ENCODE measurements around the gene RFX3.

RFX3 gene

DNA sequence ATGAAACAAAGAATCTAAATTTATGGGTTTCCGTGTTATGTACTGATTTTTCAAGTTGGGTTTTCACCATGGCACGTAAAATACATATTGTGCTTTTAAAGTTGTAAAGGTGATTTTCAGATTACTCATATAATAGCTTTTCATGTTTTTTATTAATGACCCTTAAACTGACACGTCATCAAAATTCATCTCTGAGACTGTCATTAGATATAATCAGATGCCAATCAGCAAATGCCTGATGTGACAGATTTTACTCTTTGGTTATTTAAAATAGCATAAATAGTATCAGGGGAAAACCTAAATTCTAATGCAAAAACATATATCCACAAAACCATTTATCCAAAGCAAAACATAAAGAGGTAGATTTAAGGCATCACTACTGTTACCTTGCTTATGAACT, 11.0 kb downstream of the RFX3 start:
- no peak overlapping the region for H3K4me3 ChIP-seq (ENCODE audit: low read depth, low read length)
- DNase-seq (ENCODE audit: low read depth), result no peak
- TF ChIP-seq, protein P1, sequence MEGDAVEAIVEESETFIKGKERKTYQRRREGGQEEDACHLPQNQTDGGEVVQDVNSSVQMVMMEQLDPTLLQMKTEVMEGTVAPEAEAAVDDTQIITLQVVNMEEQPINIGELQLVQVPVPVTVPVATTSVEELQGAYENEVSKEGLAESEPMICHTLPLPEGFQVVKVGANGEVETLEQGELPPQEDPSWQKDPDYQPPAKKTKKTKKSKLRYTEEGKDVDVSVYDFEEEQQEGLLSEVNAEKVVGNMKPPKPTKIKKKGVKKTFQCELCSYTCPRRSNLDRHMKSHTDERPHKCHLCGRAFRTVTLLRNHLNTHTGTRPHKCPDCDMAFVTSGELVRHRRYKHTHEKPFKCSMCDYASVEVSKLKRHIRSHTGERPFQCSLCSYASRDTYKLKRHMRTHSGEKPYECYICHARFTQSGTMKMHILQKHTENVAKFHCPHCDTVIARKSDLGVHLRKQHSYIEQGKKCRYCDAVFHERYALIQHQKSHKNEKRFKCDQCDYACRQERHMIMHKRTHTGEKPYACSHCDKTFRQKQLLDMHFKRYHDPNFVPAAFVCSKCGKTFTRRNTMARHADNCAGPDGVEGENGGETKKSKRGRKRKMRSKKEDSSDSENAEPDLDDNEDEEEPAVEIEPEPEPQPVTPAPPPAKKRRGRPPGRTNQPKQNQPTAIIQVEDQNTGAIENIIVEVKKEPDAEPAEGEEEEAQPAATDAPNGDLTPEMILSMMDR (conservative IDR thresholded peaks at IDR 0.05; ENCODE audit: low read depth, low read length), result no peak

GRCh38 chr9:3513265-3513818, 12.5 kb downstream of the RFX3 start:
- TF ChIP-seq, protein P1 (conservative IDR thresholded peaks at IDR 0.05; ENCODE audit: low read depth, low read length), result no peak
- no peak for DNase-seq (ENCODE audit: low read depth)
- no peak overlapping the region for H3K4me3 ChIP-seq (ENCODE audit: low read depth, low read length)

- H3K4me3 ChIP-seq (ENCODE audit: low read depth, low read length), result no peak overlapping the region
- TF ChIP-seq, protein P1 (conservative IDR thresholded peaks at IDR 0.05; ENCODE audit: low read depth, low read length), result no peak
- DNase-seq (ENCODE audit: low read depth), result no peak
Observed at GRCh38 chr9:3511551-3511950, 14.2 kb downstream of the RFX3 start.

DNA sequence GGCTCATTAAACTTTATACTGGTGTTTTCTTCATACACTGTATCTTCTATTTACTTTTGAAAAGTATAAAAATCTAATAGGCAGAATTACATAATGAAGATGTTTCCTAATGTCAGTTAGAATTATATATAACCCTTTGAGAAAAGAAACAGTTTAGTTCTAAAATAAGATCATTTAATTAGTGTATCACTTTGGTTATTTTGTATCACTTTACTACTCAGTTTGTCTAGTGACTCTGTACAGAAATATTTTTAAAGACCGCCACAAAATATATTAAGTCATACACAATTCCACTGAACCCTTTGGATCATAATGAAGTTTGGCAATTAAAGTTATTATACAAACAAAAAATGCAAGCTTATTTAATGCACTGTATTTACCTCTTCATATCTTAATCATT, 15.0 kb downstream of the RFX3 start:
- TF ChIP-seq, protein P1 (conservative IDR thresholded peaks at IDR 0.05; ENCODE audit: low read depth, low read length), result no peak
- H3K4me3 ChIP-seq (ENCODE audit: low read depth, low read length), result no peak overlapping the region
- DNase-seq (ENCODE audit: low read depth), result no peak

GRCh38 chr9:3509926-3510325, 15.9 kb downstream of the RFX3 start:
- DNase-seq (ENCODE audit: low read depth), result no peak
- no peak overlapping the region for H3K4me3 ChIP-seq (ENCODE audit: low read depth, low read length)
- TF ChIP-seq, protein P1 (conservative IDR thresholded peaks at IDR 0.05; ENCODE audit: low read depth, low read length), result no peak

- no peak for DNase-seq (ENCODE audit: low read depth)
- H3K4me3 ChIP-seq (ENCODE audit: low read depth, low read length), result no peak overlapping the region
- TF ChIP-seq, protein P1 (conservative IDR thresholded peaks at IDR 0.05; ENCODE audit: low read depth, low read length), result no peak
Observed at GRCh38 chr9:3508521-3509291, 17.1 kb downstream of the RFX3 start.

DNA sequence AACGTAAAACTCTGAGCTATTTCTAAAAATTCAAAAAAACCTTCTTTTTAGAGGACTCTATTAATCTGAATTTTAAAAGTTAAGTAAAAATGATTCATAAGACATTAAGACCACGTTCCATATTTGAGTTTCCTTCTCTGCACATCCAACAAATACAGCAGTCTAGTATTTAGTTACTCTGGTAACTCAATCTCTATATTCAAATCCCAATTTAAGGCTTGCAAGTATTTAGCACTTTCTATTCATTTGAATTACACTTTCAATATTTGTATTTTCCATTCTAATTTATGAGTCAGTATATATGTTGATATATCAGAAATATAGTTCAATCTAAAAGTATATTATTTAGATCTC, 17.7 kb downstream of the RFX3 start:
- no peak for DNase-seq (ENCODE audit: low read depth)
- H3K4me3 ChIP-seq (ENCODE audit: low read depth, low read length), result no peak overlapping the region
- TF ChIP-seq, protein P1 (conservative IDR thresholded peaks at IDR 0.05; ENCODE audit: low read depth, low read length), result no peak
